GM23338 (cell line): ENCODE data around the gene PPARD. TPM values are rescaled to one million over a fixed set of nuclear protein-coding genes. Genes with fewer than 3 reads are reported as not detected.
A peak's percentile ranks its signal among the peaks of the same experiment; 100 is the strongest.

Experiments
- ATAC-seq: fragments of 200-7000 bp; cut with Tn5 transposase; 3 replicates; pipeline ENCODE4 v1.9.1; 2020
- DNase-seq: peaks from one replicate; pipeline ENCODE4 v3.0.0-alpha.2; 2015; ENCODE audit warnings: low spot score
- H2AFZ ChIP-seq: fragments of 200-600 bp; sonication (generic); 2 replicates; pipeline ENCODE4 v1.8.0; 2016; ENCODE audit warnings: antibody characterized with exemption, mild to moderate bottlenecking, moderate library complexity
- H3F3A ChIP-seq: fragments of 200-600 bp; sonication (generic); replicated peaks from 2 replicates; pipeline ENCODE4 v1.8.0; 2017; ENCODE audit warnings: antibody characterized with exemption, mixed run types, low read depth
- H3K27ac ChIP-seq: fragments of 200-600 bp; sonication (generic); 2 replicates; pipeline ENCODE4 v1.6.1; 2016; ENCODE audit warnings: low read depth
- H3K27me3 ChIP-seq: fragments of 200-600 bp; sonication (generic); 2 replicates; pipeline ENCODE4 v1.8.0; 2016; ENCODE audit warnings: mild to moderate bottlenecking, mixed run types, moderate library complexity; ENCODE audit not compliant: insufficient read depth
- H3K36me3 ChIP-seq: fragments of 200-600 bp; sonication (generic); 2 replicates; pipeline ENCODE4 v1.8.0; 2016; ENCODE audit warnings: mild to moderate bottlenecking; ENCODE audit not compliant: insufficient read depth
- H3K4me1 ChIP-seq: fragments of 200-600 bp; sonication (generic); 2 replicates; pipeline ENCODE4 v1.8.0; 2016; ENCODE audit warnings: mild to moderate bottlenecking, moderate library complexity; ENCODE audit not compliant: insufficient read depth
- H3K4me2 ChIP-seq: fragments of 200-600 bp; sonication (generic); 2 replicates; pipeline ENCODE4 v1.7.1; 2017; ENCODE audit warnings: mixed run types
- H3K4me3 ChIP-seq: fragments of 200-600 bp; sonication (generic); 2 replicates; pipeline ENCODE4 v1.6.1; 2016; ENCODE audit warnings: mixed run types
- H3K79me2 ChIP-seq: fragments of 200-600 bp; sonication (generic); replicated peaks from 2 replicates; pipeline ENCODE4 v1.8.0; 2017; ENCODE audit warnings: mild to moderate bottlenecking; ENCODE audit not compliant: insufficient read depth
- H3K9me2 ChIP-seq: fragments of 200-600 bp; sonication (generic); 2 replicates; pipeline ENCODE4 v1.8.0; 2017; ENCODE audit not compliant: insufficient read depth
- H4K20me1 ChIP-seq: fragments of 200-600 bp; sonication (generic); replicated peaks from 2 replicates; pipeline ENCODE4 v1.8.0; 2017; ENCODE audit warnings: mild to moderate bottlenecking; ENCODE audit not compliant: insufficient read depth
- H3K27ac Mint-ChIP-seq: 2 replicates; pipeline ENCODE4 v1.8.0; 2020; ENCODE audit warnings: inconsistent platforms, mild to moderate bottlenecking, moderate library complexity, mixed read lengths
- H3K27me3 Mint-ChIP-seq: 3 replicates; pipeline ENCODE4 v1.8.0; 2022; ENCODE audit warnings: low read depth, mild to moderate bottlenecking, moderate library complexity, mixed read lengths, inconsistent platforms; ENCODE audit not compliant: insufficient read depth, poor library complexity
- H3K36me3 Mint-ChIP-seq: 3 replicates; pipeline ENCODE4 v1.8.0; 2021; ENCODE audit warnings: low read depth, mild to moderate bottlenecking, inconsistent platforms, moderate library complexity, mixed read lengths
- H3K4me1 Mint-ChIP-seq: 3 replicates; pipeline ENCODE4 v1.8.0; 2020; ENCODE audit warnings: mild to moderate bottlenecking, inconsistent platforms, mixed read lengths
- H3K4me3 Mint-ChIP-seq: 3 replicates; pipeline ENCODE4 v1.8.0; 2021; ENCODE audit warnings: moderate library complexity, mild to moderate bottlenecking, inconsistent platforms, mixed read lengths
- H3K9me3 Mint-ChIP-seq: 3 replicates; pipeline ENCODE4 v1.8.0; 2020; ENCODE audit warnings: moderate library complexity, mild to moderate bottlenecking, inconsistent platforms, mixed read lengths
- CREB1 ChIP-seq: fragments of 250-450 bp; sonication (Bioruptor Pico); IDR thresholded peaks from 2 replicates; pipeline ENCODE4 v1.5.0; 2020; ENCODE audit warnings: low read depth, mild to moderate bottlenecking, moderate library complexity
- EZH2 ChIP-seq: fragments of 200-600 bp; sonication (generic); IDR thresholded peaks from one replicate; pipeline ENCODE4 v1.8.0; 2017; ENCODE audit warnings: antibody characterized with exemption, mild to moderate bottlenecking, low read depth; ENCODE audit not compliant: unreplicated experiment
- EZH2phosphoT487 ChIP-seq: fragments of 200-600 bp; sonication (generic); IDR thresholded peaks from one replicate; pipeline ENCODE4 v1.8.1; 2018; ENCODE audit warnings: antibody characterized with exemption; ENCODE audit not compliant: unreplicated experiment
- JUNB ChIP-seq: IDR thresholded peaks from one replicate; pipeline ENCODE4 v1.6.1; 2016; ENCODE audit warnings: antibody characterized with exemption; ENCODE audit not compliant: unreplicated experiment
- NANOG ChIP-seq: IDR thresholded peaks from 2 replicates; pipeline ENCODE4 v1.6.1; 2016; ENCODE audit warnings: antibody characterized with exemption, borderline replicate concordance
- POLR2AphosphoS5 ChIP-seq: IDR thresholded peaks from 2 replicates; pipeline ENCODE4 v1.6.1; 2016; ENCODE audit warnings: antibody characterized with exemption, low read depth
- STAT1 ChIP-seq: IDR thresholded peaks from one replicate; pipeline ENCODE4 v1.6.1; 2016; ENCODE audit warnings: antibody characterized with exemption; ENCODE audit not compliant: unreplicated experiment
- ZNF114 ChIP-seq: fragments of 250-450 bp; sonication (Bioruptor Pico); IDR thresholded peaks from 2 replicates; pipeline ENCODE4 v1.5.0; 2020; ENCODE audit warnings: mild to moderate bottlenecking, moderate library complexity
- polyA plus RNA-seq: library from polyadenylated mRNA; unstranded; fragments of >200 nt; fragmentation: Nextera tagmentation; extraction: Ambion mirVana; gene quantifications from 2 replicates; pipeline ENCODE4 v1.2.1, GENCODE V29; 2016
- total RNA-seq: library from RNA; depleted of rRNA; stranded (reverse); fragments of >200 nt; shearing (Covaris generic); gene quantifications from 2 replicates; pipeline ENCODE4 v1.2.3, GENCODE V29; 2014
- TF ChIP-seq, protein P1 (sequence below): fragments of 250-450 bp; sonication (Bioruptor Pico); IDR thresholded peaks from 2 replicates; pipeline ENCODE4 v1.5.0; 2020; ENCODE audit warnings: mild to moderate bottlenecking, moderate library complexity
- TF ChIP-seq, protein P2 (sequence below): IDR thresholded peaks from 2 replicates; pipeline ENCODE4 v1.6.1; 2016; ENCODE audit warnings: antibody characterized with exemption
- TF ChIP-seq, protein P3 (sequence below): IDR thresholded peaks from one replicate; pipeline ENCODE4 v1.6.1; 2018; ENCODE audit warnings: antibody characterized with exemption; ENCODE audit not compliant: unreplicated experiment

PPARD gene
- total and polyA plus RNA-seq, 2 experiments from 2014 or later: 5.1 to 9.7 TPM

DNA sequence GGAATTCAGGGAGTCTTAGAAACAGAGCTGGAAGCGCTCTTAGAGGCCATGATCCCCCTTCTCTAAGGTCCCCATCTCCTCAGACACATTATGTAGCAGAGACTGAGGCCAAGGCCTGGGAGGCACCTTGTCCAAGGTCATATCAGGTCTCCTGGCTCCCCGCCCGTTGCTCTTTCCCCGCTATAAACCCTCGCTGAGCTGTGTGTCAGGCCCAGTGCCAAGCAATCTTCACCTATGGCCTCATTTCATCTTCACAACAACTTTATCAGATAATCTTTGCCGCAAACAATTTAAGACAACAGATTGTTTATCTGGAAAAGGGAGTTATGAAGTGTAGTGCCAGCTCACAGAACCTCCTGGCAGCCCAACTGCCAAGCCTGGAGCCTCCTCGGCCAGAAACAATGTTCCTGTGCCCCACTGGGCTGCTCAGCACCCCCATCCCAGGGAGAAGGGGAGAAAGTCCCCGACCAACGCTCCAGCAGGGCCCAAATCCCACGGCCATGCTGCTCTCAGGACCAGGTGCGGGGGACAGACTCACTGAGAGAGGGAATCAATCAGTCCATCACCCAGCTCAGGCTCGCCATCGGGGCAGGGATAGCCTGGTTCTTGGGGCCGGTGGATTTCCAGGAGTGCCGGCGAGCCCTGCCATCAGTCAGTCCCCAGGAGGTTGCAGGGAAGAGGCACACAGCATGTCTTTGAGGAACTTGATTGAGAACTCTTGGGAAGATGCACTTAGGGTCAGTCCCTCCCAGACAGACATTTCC is 92.9 kb downstream of the PPARD start:
- Mint-ChIP-seq H3K27ac (no peak overlapping the region), H3K4me1 (peaks cover 2% of the 10 kb centered on the region; the same call in 1 of the 3 replicates), H3K36me3 (peaks cover 1% of the 10 kb centered on the region; the same call in 1 of the 3 replicates), H3K27me3 (peaks cover 5% of the 10 kb centered on the region), H3K9me3 (peaks cover 4% of the 10 kb centered on the region; the same call in 2 of the 3 replicates), H3K4me3 (no peak overlapping the region)
- Histone ChIP-seq H3K27ac (no peak overlapping the region), H2AFZ (peak overlapping the region; percentile 81; the same call in 1 of the 2 replicates), H3K79me2 (no peaks in the 10 kb centered on the region), H3F3A (no peaks in the 10 kb centered on the region), H3K9me2 (no peaks in the 10 kb centered on the region), H3K27me3 (no peaks in the 10 kb centered on the region), H3K36me3 (no peaks in the 10 kb centered on the region), H3K4me3 (no peak overlapping the region), H4K20me1 (no peaks in the 10 kb centered on the region), H3K4me2 (no peak overlapping the region), H3K4me1 (peaks cover 4% of the 10 kb centered on the region; the same call in 1 of the 2 replicates)
- DNase-seq (no peak), ATAC-seq (no peak; the same call in 2 of the 3 replicates)
- no peak for TF ChIP-seq EZH2
- TF ChIP-seq, protein P1, sequence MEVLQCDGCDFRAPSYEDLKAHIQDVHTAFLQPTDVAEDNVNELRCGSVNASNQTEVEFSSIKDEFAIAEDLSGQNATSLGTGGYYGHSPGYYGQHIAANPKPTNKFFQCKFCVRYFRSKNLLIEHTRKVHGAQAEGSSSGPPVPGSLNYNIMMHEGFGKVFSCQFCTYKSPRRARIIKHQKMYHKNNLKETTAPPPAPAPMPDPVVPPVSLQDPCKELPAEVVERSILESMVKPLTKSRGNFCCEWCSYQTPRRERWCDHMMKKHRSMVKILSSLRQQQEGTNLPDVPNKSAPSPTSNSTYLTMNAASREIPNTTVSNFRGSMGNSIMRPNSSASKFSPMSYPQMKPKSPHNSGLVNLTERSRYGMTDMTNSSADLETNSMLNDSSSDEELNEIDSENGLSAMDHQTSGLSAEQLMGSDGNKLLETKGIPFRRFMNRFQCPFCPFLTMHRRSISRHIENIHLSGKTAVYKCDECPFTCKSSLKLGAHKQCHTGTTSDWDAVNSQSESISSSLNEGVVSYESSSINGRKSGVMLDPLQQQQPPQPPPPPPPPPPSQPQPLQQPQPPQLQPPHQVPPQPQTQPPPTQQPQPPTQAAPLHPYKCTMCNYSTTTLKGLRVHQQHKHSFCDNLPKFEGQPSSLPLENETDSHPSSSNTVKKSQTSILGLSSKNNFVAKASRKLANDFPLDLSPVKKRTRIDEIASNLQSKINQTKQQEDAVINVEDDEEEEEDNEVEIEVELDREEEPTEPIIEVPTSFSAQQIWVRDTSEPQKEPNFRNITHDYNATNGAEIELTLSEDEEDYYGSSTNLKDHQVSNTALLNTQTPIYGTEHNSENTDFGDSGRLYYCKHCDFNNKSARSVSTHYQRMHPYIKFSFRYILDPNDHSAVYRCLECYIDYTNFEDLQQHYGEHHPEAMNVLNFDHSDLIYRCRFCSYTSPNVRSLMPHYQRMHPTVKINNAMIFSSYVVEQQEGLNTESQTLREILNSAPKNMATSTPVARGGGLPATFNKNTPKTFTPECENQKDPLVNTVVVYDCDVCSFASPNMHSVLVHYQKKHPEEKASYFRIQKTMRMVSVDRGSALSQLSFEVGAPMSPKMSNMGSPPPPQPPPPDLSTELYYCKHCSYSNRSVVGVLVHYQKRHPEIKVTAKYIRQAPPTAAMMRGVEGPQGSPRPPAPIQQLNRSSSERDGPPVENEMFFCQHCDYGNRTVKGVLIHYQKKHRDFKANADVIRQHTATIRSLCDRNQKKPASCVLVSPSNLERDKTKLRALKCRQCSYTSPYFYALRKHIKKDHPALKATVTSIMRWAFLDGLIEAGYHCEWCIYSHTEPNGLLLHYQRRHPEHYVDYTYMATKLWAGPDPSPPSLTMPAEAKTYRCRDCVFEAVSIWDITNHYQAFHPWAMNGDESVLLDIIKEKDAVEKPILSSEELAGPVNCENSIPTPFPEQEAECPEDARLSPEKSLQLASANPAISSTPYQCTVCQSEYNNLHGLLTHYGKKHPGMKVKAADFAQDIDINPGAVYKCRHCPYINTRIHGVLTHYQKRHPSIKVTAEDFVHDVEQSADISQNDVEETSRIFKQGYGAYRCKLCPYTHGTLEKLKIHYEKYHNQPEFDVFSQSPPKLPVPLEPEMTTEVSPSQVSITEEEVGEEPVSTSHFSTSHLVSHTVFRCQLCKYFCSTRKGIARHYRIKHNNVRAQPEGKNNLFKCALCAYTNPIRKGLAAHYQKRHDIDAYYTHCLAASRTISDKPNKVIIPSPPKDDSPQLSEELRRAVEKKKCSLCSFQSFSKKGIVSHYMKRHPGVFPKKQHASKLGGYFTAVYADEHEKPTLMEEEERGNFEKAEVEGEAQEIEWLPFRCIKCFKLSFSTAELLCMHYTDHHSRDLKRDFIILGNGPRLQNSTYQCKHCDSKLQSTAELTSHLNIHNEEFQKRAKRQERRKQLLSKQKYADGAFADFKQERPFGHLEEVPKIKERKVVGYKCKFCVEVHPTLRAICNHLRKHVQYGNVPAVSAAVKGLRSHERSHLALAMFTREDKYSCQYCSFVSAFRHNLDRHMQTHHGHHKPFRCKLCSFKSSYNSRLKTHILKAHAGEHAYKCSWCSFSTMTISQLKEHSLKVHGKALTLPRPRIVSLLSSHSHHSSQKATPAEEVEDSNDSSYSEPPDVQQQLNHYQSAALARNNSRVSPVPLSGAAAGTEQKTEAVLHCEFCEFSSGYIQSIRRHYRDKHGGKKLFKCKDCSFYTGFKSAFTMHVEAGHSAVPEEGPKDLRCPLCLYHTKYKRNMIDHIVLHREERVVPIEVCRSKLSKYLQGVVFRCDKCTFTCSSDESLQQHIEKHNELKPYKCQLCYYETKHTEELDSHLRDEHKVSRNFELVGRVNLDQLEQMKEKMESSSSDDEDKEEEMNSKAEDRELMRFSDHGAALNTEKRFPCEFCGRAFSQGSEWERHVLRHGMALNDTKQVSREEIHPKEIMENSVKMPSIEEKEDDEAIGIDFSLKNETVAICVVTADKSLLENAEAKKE: no peak
- TF ChIP-seq, protein P2, sequence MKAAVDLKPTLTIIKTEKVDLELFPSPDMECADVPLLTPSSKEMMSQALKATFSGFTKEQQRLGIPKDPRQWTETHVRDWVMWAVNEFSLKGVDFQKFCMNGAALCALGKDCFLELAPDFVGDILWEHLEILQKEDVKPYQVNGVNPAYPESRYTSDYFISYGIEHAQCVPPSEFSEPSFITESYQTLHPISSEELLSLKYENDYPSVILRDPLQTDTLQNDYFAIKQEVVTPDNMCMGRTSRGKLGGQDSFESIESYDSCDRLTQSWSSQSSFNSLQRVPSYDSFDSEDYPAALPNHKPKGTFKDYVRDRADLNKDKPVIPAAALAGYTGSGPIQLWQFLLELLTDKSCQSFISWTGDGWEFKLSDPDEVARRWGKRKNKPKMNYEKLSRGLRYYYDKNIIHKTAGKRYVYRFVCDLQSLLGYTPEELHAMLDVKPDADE: no peak
- TF ChIP-seq EZH2phosphoT487: no peak
- TF ChIP-seq POLR2AphosphoS5: no peak
- no peak for TF ChIP-seq JUNB
- no peak for TF ChIP-seq NANOG
- no peak for TF ChIP-seq STAT1
- TF ChIP-seq, protein P3, sequence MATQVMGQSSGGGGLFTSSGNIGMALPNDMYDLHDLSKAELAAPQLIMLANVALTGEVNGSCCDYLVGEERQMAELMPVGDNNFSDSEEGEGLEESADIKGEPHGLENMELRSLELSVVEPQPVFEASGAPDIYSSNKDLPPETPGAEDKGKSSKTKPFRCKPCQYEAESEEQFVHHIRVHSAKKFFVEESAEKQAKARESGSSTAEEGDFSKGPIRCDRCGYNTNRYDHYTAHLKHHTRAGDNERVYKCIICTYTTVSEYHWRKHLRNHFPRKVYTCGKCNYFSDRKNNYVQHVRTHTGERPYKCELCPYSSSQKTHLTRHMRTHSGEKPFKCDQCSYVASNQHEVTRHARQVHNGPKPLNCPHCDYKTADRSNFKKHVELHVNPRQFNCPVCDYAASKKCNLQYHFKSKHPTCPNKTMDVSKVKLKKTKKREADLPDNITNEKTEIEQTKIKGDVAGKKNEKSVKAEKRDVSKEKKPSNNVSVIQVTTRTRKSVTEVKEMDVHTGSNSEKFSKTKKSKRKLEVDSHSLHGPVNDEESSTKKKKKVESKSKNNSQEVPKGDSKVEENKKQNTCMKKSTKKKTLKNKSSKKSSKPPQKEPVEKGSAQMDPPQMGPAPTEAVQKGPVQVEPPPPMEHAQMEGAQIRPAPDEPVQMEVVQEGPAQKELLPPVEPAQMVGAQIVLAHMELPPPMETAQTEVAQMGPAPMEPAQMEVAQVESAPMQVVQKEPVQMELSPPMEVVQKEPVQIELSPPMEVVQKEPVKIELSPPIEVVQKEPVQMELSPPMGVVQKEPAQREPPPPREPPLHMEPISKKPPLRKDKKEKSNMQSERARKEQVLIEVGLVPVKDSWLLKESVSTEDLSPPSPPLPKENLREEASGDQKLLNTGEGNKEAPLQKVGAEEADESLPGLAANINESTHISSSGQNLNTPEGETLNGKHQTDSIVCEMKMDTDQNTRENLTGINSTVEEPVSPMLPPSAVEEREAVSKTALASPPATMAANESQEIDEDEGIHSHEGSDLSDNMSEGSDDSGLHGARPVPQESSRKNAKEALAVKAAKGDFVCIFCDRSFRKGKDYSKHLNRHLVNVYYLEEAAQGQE: no peak
- TF ChIP-seq CREB1 (CRISPR knock-in tag): no peak
- no peak for TF ChIP-seq ZNF114 (CRISPR knock-in tag)
